ENCODE results near the gene LHFPL2. TPM values are rescaled to one million over a fixed set of nuclear protein-coding genes. Genes with fewer than 3 reads are reported as not detected.
"Not testable (repeated sequence)": the region's sequence is repeated elsewhere in the genome, so short reads cannot be mapped to it uniquely, and the experiment has no call there.

LHFPL2 gene
- polyA plus RNA-seq, 2 donors = 0.84 to 1.4 TPM

DNA sequence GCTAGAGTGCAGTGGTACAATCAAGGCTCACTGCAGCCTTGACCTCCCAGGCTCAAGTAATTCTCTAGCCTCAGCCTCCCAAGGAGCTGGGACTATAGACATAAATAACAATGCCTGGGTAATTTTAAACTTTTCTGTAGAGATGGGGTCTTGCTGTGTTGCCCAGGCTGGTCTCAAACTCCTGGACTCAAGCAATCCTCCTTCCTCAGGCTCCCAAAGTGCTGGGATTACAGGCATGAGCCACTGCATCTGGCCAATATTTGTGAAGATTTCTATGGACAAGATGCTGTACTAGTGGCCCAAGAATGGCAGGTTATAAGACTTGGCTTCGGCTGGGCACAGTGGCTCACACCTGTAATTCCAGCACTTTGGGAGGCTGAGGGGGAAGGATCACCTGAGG, 18.4 kb upstream of the LHFPL2 start:
- not testable (repeated sequence) for H3K36me3 ChIP-seq (ENCODE audit: control insufficient read depth in 2 of 2, insufficient read depth in 2 of 2, low read length in 1 of 2); H3K27me3 ChIP-seq (ENCODE audit: control insufficient read depth in 1 of 2, insufficient read depth in 2 of 2, low read length in 2 of 2); H3K4me1 ChIP-seq (ENCODE audit: control insufficient read depth in 2 of 2, insufficient read depth in 2 of 2, low read length in 1 of 2); H3K4me3 ChIP-seq (ENCODE audit: low read depth in 1 of 2, low read length in 2 of 2); H3K27ac ChIP-seq (ENCODE audit: low read depth in 2 of 2, low read length in 1 of 2); H3K9me3 ChIP-seq (ENCODE audit: control insufficient read depth in 2 of 2, insufficient read depth in 1 of 2, low read depth in 1 of 2, low read length in 1 of 2)
- WGBS, 2 donors = 90 to 100% methylated on average over 1 of the region's 1 CpG

- Histone ChIP-seq H3K36me3 (ENCODE audit: control insufficient read depth in 2 of 2, insufficient read depth in 2 of 2, low read length in 1 of 2) (no peaks in the 10 kb centered on the region), H3K27me3 (ENCODE audit: control insufficient read depth in 1 of 2, insufficient read depth in 2 of 2, low read length in 2 of 2) (no peaks in the 10 kb centered on the region), H3K4me1 (ENCODE audit: control insufficient read depth in 2 of 2, insufficient read depth in 2 of 2, low read length in 1 of 2) (no peaks in the 10 kb centered on the region), H3K27ac (ENCODE audit: low read depth in 2 of 2, low read length in 1 of 2) (no peak overlapping the region), H3K4me3 (ENCODE audit: low read depth in 1 of 2, low read length in 2 of 2) (no peak overlapping the region), H3K9me3 (ENCODE audit: control insufficient read depth in 2 of 2, insufficient read depth in 1 of 2, low read depth in 1 of 2, low read length in 1 of 2) (no peaks in the 10 kb centered on the region)
- 43 to 55% methylated on average over 3 of the region's 3 CpGs for WGBS, 2 donors
Measured at GRCh38 chr5:78666041-78666444, 17.5 kb upstream of the LHFPL2 start.

DNA sequence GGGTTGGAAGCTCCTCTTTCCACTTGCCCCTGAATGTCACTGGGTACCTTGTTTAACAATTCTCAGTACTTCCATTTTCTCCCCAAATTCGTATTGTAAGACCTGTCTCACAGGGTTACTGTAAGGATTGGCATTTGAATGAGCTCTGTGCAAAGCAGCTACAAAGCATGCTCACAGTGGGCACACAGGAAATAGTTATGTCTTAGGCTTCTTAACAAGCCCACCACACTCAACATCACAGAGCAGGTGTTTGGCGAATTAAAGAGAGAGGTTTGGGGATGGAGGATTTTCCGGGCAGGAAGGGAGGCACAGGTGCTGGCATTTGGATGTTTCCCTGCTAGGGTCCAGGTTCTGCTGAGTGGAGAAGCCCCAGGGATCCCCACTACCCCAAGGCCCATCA, 17.0 kb upstream of the LHFPL2 start:
- Histone ChIP-seq H3K27ac (ENCODE audit: low read depth in 2 of 2, low read length in 1 of 2) (no peak overlapping the region), H3K27me3 (ENCODE audit: control insufficient read depth in 1 of 2, insufficient read depth in 2 of 2, low read length in 2 of 2) (no peaks in the 10 kb centered on the region), H3K4me1 (ENCODE audit: control insufficient read depth in 2 of 2, insufficient read depth in 2 of 2, low read length in 1 of 2) (no peaks in the 10 kb centered on the region), H3K9me3 (ENCODE audit: control insufficient read depth in 2 of 2, insufficient read depth in 1 of 2, low read depth in 1 of 2, low read length in 1 of 2) (no peaks in the 10 kb centered on the region), H3K4me3 (ENCODE audit: low read depth in 1 of 2, low read length in 2 of 2) (no peak overlapping the region), H3K36me3 (ENCODE audit: control insufficient read depth in 2 of 2, insufficient read depth in 2 of 2, low read length in 1 of 2) (no peaks in the 10 kb centered on the region)
- 85 to 94% methylated on average over 3 of the region's 3 CpGs for WGBS, 2 donors

GRCh38 chr5:78662323-78662722, 13.8 kb upstream of the LHFPL2 start:
- Histone ChIP-seq H3K27ac (ENCODE audit: low read depth in 2 of 2, low read length in 1 of 2) (no peak overlapping the region), H3K27me3 (ENCODE audit: control insufficient read depth in 1 of 2, insufficient read depth in 2 of 2, low read length in 2 of 2) (no peaks in the 10 kb centered on the region), H3K4me3 (ENCODE audit: low read depth in 1 of 2, low read length in 2 of 2) (no peak overlapping the region), H3K9me3 (ENCODE audit: control insufficient read depth in 2 of 2, insufficient read depth in 1 of 2, low read depth in 1 of 2, low read length in 1 of 2) (no peaks in the 10 kb centered on the region), H3K4me1 (ENCODE audit: control insufficient read depth in 2 of 2, insufficient read depth in 2 of 2, low read length in 1 of 2) (no peaks in the 10 kb centered on the region), H3K36me3 (ENCODE audit: control insufficient read depth in 2 of 2, insufficient read depth in 2 of 2, low read length in 1 of 2) (no peaks in the 10 kb centered on the region)
- 93 to 99% methylated on average over 1 of the region's 1 CpG for WGBS, 2 donors

- 92 to 100% methylated on average over 1 of the region's 1 CpG for WGBS, 2 donors
- H3K9me3 ChIP-seq (ENCODE audit: control insufficient read depth in 2 of 2, insufficient read depth in 1 of 2, low read depth in 1 of 2, low read length in 1 of 2) = no peaks in the 10 kb centered on the region
- H3K27ac ChIP-seq (ENCODE audit: low read depth in 2 of 2, low read length in 1 of 2) = no peak overlapping the region
- H3K4me3 ChIP-seq (ENCODE audit: low read depth in 1 of 2, low read length in 2 of 2) = no peak overlapping the region
- H3K27me3 ChIP-seq (ENCODE audit: control insufficient read depth in 1 of 2, insufficient read depth in 2 of 2, low read length in 2 of 2) = no peaks in the 10 kb centered on the region
- H3K36me3 ChIP-seq (ENCODE audit: control insufficient read depth in 2 of 2, insufficient read depth in 2 of 2, low read length in 1 of 2) = no peaks in the 10 kb centered on the region
- H3K4me1 ChIP-seq (ENCODE audit: control insufficient read depth in 2 of 2, insufficient read depth in 2 of 2, low read length in 1 of 2) = no peaks in the 10 kb centered on the region
Measured at GRCh38 chr5:78661691-78662090, 13.1 kb upstream of the LHFPL2 start.

DNA sequence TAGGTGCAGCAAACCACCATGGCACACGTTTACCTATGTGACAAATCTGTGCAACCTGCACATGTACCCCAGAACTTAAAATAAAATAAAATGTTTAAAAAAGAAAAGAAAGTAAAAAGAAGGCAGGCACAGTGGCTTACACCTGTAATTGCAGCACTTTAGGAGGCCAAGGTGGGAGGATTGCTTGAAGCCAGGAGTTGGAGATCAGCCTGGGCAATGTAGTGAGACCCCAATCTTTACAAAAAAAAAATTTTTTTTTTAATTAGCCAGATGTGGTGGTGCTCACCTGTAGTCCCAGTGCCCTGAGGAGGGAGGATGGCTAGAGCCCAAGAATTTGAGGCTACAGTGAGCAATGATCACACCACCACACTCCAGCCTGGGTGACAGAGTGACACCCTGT, 12.5 kb upstream of the LHFPL2 start:
- Histone ChIP-seq H3K27me3 (ENCODE audit: control insufficient read depth in 1 of 2, insufficient read depth in 2 of 2, low read length in 2 of 2) (no peaks in the 10 kb centered on the region), H3K9me3 (ENCODE audit: control insufficient read depth in 2 of 2, insufficient read depth in 1 of 2, low read depth in 1 of 2, low read length in 1 of 2) (no peaks in the 10 kb centered on the region), H3K36me3 (ENCODE audit: control insufficient read depth in 2 of 2, insufficient read depth in 2 of 2, low read length in 1 of 2) (no peaks in the 10 kb centered on the region), H3K27ac (ENCODE audit: low read depth in 2 of 2, low read length in 1 of 2) (no peak overlapping the region), H3K4me3 (ENCODE audit: low read depth in 1 of 2, low read length in 2 of 2) (no peak overlapping the region), H3K4me1 (ENCODE audit: control insufficient read depth in 2 of 2, insufficient read depth in 2 of 2, low read length in 1 of 2) (no peaks in the 10 kb centered on the region)
- WGBS, 2 donors = 79 to 95% methylated on average over 1 of the region's 1 CpG

DNA sequence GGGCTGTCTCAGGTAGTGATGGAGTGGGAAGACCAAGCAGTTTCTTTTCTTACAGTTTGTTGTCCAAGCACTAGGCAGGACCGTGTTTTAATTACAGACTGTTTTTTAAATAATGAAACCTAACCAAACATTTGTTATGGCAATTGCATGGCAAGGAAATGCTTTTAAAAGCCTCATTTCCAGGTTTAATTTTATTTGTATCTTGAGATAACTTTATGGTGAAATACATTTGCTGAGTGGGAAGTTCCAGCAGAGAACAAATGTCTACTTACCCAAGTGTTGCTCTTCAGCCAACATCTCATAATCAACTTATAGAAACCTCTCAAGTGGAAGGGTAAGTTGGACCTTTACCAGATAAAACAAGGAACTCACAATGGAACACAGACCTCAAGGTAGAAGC, 11.8 kb upstream of the LHFPL2 start:
- no peak overlapping the region for H3K27ac ChIP-seq (ENCODE audit: low read depth in 2 of 2, low read length in 1 of 2)
- H3K27me3 ChIP-seq (ENCODE audit: control insufficient read depth in 1 of 2, insufficient read depth in 2 of 2, low read length in 2 of 2) = no peaks in the 10 kb centered on the region
- no peaks in the 10 kb centered on the region for H3K9me3 ChIP-seq (ENCODE audit: control insufficient read depth in 2 of 2, insufficient read depth in 1 of 2, low read depth in 1 of 2, low read length in 1 of 2)
- 58 to 68% methylated on average over 1 of the region's 1 CpG for WGBS, 2 donors
- no peaks in the 10 kb centered on the region for H3K36me3 ChIP-seq (ENCODE audit: control insufficient read depth in 2 of 2, insufficient read depth in 2 of 2, low read length in 1 of 2)
- H3K4me1 ChIP-seq (ENCODE audit: control insufficient read depth in 2 of 2, insufficient read depth in 2 of 2, low read length in 1 of 2) = no peaks in the 10 kb centered on the region
- H3K4me3 ChIP-seq (ENCODE audit: low read depth in 1 of 2, low read length in 2 of 2) = no peak overlapping the region

GRCh38 chr5:78659714-78660113, 11.1 kb upstream of the LHFPL2 start:
- Histone ChIP-seq H3K36me3 (ENCODE audit: control insufficient read depth in 2 of 2, insufficient read depth in 2 of 2, low read length in 1 of 2) (no peaks in the 10 kb centered on the region), H3K27ac (ENCODE audit: low read depth in 2 of 2, low read length in 1 of 2) (no peak overlapping the region), H3K4me1 (ENCODE audit: control insufficient read depth in 2 of 2, insufficient read depth in 2 of 2, low read length in 1 of 2) (no peaks in the 10 kb centered on the region), H3K27me3 (ENCODE audit: control insufficient read depth in 1 of 2, insufficient read depth in 2 of 2, low read length in 2 of 2) (no peaks in the 10 kb centered on the region), H3K9me3 (ENCODE audit: control insufficient read depth in 2 of 2, insufficient read depth in 1 of 2, low read depth in 1 of 2, low read length in 1 of 2) (no peaks in the 10 kb centered on the region), H3K4me3 (ENCODE audit: low read depth in 1 of 2, low read length in 2 of 2) (no peak overlapping the region)
- 55 to 57% methylated on average over 3 of the region's 3 CpGs for WGBS, 2 donors

DNA sequence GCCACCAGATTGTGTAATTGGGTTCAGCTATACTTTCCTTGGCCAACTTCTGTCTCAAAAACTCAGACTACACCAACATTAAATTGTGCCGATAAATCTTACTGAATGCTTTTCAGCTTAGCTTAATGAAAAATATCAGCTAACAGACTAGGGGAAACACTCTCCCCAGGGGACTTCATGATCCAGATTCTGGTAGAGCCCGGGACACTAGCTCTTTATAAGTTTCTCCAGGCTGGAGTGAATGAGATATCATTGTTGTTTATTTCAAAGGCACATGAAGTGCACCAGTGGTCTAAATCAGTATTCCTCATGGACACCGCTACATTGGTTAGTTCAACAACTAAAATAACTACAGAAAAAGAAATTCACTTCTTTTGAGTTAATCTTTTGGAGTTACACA, 10.5 kb upstream of the LHFPL2 start:
- WGBS, 2 donors = 76 to 84% methylated on average over 3 of the region's 3 CpGs
- Histone ChIP-seq H3K4me3 (ENCODE audit: low read depth in 1 of 2, low read length in 2 of 2) (no peak overlapping the region), H3K27me3 (ENCODE audit: control insufficient read depth in 1 of 2, insufficient read depth in 2 of 2, low read length in 2 of 2) (no peaks in the 10 kb centered on the region), H3K27ac (ENCODE audit: low read depth in 2 of 2, low read length in 1 of 2) (no peak overlapping the region), H3K4me1 (ENCODE audit: control insufficient read depth in 2 of 2, insufficient read depth in 2 of 2, low read length in 1 of 2) (no peaks in the 10 kb centered on the region), H3K9me3 (ENCODE audit: control insufficient read depth in 2 of 2, insufficient read depth in 1 of 2, low read depth in 1 of 2, low read length in 1 of 2) (no peaks in the 10 kb centered on the region), H3K36me3 (ENCODE audit: control insufficient read depth in 2 of 2, insufficient read depth in 2 of 2, low read length in 1 of 2) (no peaks in the 10 kb centered on the region)

- no peak overlapping the region for H3K4me3 ChIP-seq (ENCODE audit: low read depth in 1 of 2, low read length in 2 of 2)
- H3K27me3 ChIP-seq (ENCODE audit: control insufficient read depth in 1 of 2, insufficient read depth in 2 of 2, low read length in 2 of 2) = no peaks in the 10 kb centered on the region
Measured at GRCh38 chr5:78657201-78657600, 8.6 kb upstream of the LHFPL2 start.

More at GRCh38 chr5:78657201-78657600, 8.6 kb upstream of the LHFPL2 start:
- Histone ChIP-seq H3K4me1 (ENCODE audit: control insufficient read depth in 2 of 2, insufficient read depth in 2 of 2, low read length in 1 of 2) (no peaks in the 10 kb centered on the region), H3K27ac (ENCODE audit: low read depth in 2 of 2, low read length in 1 of 2) (no peak overlapping the region), H3K9me3 (ENCODE audit: control insufficient read depth in 2 of 2, insufficient read depth in 1 of 2, low read depth in 1 of 2, low read length in 1 of 2) (no peaks in the 10 kb centered on the region), H3K36me3 (ENCODE audit: control insufficient read depth in 2 of 2, insufficient read depth in 2 of 2, low read length in 1 of 2) (no peaks in the 10 kb centered on the region)
- 88 to 92% methylated on average over 2 of the region's 2 CpGs for WGBS, 2 donors

Measured in esophagus (tissue), 2 donors.